GM21526 (cell line): ENCODE measurements around the gene CGNL1.

Experiments used
- ATAC-seq: cut with Tn5 transposase; IDR thresholded peaks from one replicate; pipeline ENCODE4 v1.9.1; 2021; ENCODE audit warnings: moderate library complexity; ENCODE audit not compliant: unreplicated experiment, low FRiP score

The CGNL1 gene, protein sequence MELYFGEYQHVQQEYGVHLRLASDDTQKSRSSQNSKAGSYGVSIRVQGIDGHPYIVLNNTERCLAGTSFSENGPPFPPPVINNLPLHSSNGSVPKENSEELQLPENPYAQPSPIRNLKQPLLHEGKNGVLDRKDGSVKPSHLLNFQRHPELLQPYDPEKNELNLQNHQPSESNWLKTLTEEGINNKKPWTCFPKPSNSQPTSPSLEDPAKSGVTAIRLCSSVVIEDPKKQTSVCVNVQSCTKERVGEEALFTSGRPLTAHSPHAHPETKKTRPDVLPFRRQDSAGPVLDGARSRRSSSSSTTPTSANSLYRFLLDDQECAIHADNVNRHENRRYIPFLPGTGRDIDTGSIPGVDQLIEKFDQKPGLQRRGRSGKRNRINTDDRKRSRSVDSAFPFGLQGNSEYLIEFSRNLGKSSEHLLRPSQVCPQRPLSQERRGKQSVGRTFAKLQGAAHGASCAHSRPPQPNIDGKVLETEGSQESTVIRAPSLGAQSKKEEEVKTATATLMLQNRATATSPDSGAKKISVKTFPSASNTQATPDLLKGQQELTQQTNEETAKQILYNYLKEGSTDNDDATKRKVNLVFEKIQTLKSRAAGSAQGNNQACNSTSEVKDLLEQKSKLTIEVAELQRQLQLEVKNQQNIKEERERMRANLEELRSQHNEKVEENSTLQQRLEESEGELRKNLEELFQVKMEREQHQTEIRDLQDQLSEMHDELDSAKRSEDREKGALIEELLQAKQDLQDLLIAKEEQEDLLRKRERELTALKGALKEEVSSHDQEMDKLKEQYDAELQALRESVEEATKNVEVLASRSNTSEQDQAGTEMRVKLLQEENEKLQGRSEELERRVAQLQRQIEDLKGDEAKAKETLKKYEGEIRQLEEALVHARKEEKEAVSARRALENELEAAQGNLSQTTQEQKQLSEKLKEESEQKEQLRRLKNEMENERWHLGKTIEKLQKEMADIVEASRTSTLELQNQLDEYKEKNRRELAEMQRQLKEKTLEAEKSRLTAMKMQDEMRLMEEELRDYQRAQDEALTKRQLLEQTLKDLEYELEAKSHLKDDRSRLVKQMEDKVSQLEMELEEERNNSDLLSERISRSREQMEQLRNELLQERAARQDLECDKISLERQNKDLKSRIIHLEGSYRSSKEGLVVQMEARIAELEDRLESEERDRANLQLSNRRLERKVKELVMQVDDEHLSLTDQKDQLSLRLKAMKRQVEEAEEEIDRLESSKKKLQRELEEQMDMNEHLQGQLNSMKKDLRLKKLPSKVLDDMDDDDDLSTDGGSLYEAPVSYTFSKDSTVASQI

DNA sequence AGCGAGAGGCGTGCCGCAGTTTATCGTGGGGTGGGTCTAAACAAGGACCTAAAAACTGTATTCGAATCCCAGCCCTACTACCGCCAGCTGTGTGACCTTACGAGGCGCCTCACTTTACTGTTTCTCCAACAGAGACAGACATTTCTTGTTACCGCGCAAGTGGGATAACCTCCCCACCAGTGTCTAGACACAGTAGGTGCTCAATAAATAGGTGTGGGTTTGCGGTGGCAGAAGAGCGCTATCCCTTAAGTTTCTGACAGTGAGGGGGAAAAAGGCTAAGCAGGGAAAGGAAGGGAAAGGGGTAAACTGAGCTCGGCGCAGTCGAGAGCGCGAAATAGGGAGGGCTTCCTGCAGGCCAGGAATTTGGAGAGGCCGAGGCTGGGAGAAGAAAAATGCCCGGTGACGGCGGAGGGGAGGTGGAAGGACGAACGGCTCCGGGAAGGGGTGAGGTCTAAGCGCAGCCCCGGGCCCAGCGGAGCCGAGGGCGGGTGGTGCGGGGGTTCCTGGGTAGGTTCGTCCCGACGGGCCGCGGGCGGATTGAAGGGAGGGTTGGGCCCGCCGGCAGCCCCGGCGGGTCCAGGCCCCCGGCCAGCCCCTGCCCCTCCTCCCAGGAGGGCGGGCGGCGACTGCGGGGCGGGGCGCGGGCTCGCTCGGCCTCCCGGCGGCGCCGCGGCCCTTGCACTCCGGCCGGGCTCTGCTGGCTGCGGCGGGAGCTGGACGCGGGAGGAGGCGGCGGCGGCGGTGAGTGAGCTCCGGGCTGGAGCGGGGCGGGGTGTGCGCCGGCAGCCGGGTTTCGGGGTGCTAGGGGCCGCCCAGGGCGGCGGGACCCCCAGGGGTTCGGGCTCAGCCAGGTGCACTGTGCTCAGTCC lies at the start of gene CGNL1:
Gene CGNL1 (plus strand): TSS at position 679 of the 869 bp plus-strand sequence. CDS start 61,495 bp downstream, outside the sequence.
- no peak for ATAC-seq

GRCh38 chr15:57327985-57328471 lies 48.3 kb upstream of the CGNL1 start:
- no peak for ATAC-seq

DNA sequence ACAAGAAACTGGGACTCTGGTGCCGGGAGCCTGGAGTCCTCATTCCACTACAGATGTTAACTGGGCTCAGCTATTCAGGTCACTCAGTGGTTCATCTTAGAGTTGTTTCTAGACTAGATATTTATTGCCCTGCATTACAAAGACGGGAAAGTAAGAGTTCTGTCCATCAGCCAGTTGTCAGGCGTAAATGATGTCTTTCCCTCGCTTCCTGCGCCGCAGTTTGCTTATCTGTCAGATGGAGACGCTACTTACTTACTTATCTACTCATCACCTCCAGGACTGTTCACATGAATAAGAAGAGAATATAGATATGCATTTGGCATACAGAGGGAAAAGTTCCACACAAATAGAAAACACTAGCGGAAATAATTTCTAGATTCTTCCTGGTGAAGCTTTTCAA lies 47.8 kb upstream of the CGNL1 start:
- ATAC-seq, result no peak

GRCh38 chr15:57328897-57329296 lies 47.4 kb upstream of the CGNL1 start:
- no peak for ATAC-seq

DNA sequence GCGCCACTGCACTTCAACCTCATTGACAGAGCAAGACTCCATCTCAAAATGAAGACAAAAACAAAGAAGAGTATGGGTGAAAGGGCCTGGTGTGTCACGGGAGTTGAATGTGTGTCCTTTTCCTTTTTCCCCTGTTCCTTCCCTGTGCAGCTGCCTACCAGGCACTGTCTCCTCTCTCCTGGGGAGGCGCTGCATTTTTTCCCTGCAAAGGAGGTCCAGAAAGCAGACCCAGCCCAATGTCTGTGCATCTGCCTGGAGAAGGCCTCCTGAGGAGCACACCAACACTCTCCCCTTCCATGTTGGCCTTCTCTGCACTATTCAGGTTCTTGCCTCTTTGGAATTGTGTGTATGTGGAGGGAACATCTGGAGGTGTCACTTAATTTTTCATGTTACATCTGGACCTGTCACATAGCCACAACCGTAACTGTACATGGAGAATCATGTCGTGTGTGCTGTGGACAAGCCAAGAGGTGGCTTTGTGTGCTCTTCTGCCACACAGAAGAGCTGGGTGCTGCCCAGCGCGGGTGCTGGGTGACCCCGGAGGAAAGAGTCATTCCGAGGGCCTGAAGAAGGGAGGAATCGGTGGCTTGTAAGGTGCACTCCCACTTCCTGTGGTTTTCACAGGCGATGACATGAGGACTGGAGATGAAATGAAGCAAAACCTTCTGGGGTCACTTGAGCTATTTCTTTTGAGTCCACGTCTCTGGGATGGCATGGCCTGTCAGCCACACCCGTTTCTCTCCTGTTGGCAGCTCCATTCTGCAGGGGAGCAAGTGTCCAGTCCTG lies 46.5 kb upstream of the CGNL1 start:
- ATAC-seq, result no peak

GRCh38 chr15:57330619-57331340 lies 45.5 kb upstream of the CGNL1 start:
- ATAC-seq, result no peak

- no peak for ATAC-seq
These were observed 44.0 kb upstream of the CGNL1 start for GRCh38 chr15:57332326-57332725.

- no peak for ATAC-seq
These were observed 42.8 kb upstream of the CGNL1 start for GRCh38 chr15:57333487-57333886.

DNA sequence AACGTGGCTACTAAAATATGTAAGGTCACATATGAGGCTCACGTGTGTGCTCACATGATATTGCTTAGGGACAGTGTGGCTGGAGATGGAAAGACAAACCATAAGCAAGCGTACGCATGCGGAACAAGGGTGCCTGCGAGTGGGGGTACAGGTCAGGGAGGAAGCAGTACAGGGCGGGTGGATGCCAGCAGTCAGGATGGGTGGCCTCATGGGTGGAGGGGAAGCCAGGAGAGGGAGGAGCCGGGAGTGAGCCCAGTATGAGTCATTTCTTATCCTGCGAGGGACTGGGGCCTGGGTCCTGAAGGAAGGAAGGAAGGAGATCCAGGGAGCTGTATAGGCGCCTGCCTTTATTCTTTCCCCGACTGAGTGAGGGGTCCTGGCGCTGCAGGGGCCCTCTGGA lies 42.0 kb upstream of the CGNL1 start:
- no peak for ATAC-seq

DNA sequence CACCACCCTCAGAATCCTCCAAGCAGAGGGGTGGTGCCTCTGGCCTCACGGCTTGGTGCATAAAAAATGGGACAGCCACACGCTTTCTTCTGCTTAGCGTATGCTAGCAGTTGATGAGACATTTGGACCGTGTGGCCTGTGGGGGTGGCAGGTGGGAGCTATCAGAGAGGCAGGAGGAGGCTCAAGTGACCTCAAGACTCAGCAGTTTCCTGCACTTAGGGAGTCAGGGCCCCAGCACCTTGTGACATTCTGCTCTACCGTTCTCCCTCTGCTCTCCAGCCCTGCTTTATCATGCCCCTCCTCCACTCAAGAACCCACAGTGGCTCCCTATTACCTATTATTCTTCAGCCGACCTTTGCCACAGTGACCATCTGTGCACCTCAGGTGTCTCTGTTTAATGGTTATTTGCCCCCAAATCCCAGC lies 41.0 kb upstream of the CGNL1 start:
- ATAC-seq, result no peak

DNA sequence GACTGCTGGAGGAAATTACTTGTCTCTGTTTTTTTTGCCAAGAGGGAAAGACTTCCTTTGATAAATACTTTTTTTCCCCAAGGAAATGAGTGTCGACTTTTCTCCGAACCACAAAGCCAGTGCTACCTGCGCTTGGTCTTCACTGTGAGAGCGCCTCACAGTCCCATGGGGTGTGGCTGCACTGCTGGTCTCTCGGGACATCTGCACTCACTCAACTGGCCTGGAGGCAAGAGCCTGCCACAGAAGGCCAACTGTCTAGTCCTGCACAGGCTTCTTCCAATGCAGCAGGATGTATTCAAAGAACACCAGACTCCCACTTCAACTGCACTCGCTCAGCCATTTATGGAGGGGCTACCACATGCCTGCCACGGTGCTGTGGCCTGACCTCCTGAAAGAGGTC lies 40.6 kb upstream of the CGNL1 start:
- no peak for ATAC-seq

DNA sequence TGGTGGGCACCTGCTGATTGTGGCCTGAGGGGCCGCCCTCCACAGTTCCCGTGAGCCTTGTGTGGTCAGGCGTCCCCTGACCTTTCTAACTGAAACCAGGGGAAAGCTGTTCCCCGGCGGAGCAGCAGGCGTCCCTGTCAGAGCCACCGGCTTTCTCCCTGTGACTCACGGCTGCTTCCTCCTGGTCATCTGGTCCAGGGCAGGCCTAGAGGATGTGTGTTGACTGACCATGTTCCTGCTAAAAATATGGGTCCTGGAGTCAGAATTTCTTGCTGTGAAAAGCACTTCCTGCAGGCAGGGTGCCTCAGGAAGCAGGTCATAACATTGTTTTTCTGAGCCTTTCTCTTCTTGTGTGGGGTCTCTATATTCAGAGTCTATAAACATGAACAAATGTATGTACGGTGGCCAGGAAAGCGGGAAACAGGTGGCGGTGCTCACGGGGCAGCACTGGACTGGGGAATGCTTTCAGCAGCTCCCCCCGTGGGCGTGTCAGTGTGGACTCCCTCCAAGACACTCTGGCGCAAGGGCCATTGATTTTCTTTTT lies 38.4 kb upstream of the CGNL1 start:
- ATAC-seq, result no peak

DNA sequence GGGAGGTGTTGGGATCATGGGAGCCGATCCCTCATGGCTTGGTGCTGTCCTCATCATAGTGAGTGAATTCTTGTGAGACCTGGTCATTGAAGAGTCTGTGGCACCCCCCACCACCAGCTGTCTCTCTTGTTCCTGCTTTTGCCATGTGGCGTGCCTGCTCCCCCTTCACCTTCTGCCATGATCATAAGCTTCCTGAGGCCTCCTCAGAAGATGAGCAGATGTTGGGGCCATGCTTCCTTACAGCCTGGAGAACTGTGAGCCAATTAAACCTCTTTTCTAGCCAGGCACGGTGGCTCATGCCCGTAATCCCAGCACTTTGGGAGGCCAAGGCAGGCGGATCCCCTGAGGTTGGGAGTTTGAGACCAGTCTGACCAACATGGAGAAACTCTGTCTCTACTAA lies 37.0 kb upstream of the CGNL1 start:
- ATAC-seq, result no peak

DNA sequence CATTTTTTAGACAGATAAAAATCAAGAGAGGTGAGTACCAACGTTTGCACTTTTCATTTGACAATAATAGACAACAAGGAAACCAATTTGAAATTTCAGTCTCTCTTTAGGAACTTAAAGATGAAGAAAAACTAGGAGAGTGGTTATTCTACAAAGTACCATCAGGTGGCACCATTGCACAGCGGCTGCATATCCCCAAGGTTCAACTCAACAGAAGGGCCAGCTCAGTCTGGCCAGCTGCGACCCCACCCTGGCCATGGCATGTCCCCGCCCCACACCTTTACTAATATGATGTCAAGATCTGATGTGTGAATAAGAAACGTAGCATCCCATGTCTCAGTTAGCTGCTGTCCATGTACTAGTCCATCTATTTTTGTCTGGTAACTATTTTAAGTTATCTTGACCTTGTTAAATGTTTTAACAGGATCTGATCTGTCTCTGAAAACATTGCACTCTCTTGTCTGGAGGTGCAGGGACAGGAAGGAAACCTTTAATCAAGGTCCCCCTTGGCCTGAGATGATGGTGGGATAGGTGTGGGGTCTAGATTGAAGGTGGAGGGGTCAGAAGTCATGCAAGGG lies 35.5 kb upstream of the CGNL1 start:
- no peak for ATAC-seq

GRCh38 chr15:57343048-57343447 lies 33.3 kb upstream of the CGNL1 start:
- ATAC-seq, result no peak

- no peak for ATAC-seq
These were observed 32.8 kb upstream of the CGNL1 start for GRCh38 chr15:57343498-57343897.

DNA sequence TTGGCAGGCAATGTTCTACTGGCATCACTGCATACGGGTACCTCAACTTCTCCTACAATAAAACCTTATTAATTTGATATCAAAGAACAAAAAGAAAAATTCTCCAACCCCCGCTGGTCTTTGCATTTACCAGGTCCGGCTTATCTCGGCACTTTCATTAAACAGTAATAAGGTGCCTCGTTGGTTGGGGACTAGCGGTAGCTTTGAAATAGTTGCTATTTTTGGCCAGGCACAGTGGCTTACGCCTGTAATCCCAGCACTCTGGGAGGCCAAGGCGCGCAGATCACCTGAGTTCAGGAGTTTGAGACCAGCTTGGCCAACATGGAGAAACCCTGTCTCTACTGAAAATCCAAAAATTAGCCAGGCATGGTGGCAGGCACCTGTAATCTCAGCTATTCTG lies 32.0 kb upstream of the CGNL1 start:
- ATAC-seq, result no peak

- no peak for ATAC-seq
These were observed 30.7 kb upstream of the CGNL1 start for GRCh38 chr15:57345584-57345983.
